GM18526 (cell line): Measurements from ENCODE around the gene AVPR1B.

Experiments
- POLR2A ChIP-seq: IDR thresholded peaks from 3 replicates; pipeline ENCODE4 v1.6.1; 2011; ENCODE audit not compliant: insufficient read length; ENCODE audit errors: extremely low read depth

The AVPR1B gene

GRCh38 chr1:206120406-206120805, 3.2 kb upstream of the AVPR1B start:
- TF ChIP-seq POLR2A, result no peak

- no peak for TF ChIP-seq POLR2A
These were observed 376 bp downstream of the AVPR1B start for GRCh38 chr1:206116873-206117150.

GRCh38 chr1:206116191-206116872, 856 bp downstream of the AVPR1B start:
- TF ChIP-seq POLR2A, result no peak

GRCh38 chr1:206115791-206116190, 1.4 kb downstream of the AVPR1B start:
- no peak for TF ChIP-seq POLR2A

- no peak for TF ChIP-seq POLR2A
These were observed 2.2 kb downstream of the AVPR1B start for GRCh38 chr1:206114692-206115640.

- no peak for TF ChIP-seq POLR2A
These were observed 4.4 kb downstream of the AVPR1B start for GRCh38 chr1:206112600-206113301.

- TF ChIP-seq POLR2A, result no peak
These were observed 5.8 kb downstream of the AVPR1B start for GRCh38 chr1:206111271-206111927.

GRCh38 chr1:206110820-206111219, 6.4 kb downstream of the AVPR1B start:
- no peak for TF ChIP-seq POLR2A

GRCh38 chr1:206110161-206110560, 7.0 kb downstream of the AVPR1B start:
- no peak for TF ChIP-seq POLR2A

- TF ChIP-seq POLR2A, result no peak
These were observed 7.5 kb downstream of the AVPR1B start for GRCh38 chr1:206109718-206110117.

- no peak for TF ChIP-seq POLR2A
These were observed 8.6 kb downstream of the AVPR1B start for GRCh38 chr1:206108635-206109034.

GRCh38 chr1:206107168-206107544, 10.0 kb downstream of the AVPR1B start:
- no peak for TF ChIP-seq POLR2A

GRCh38 chr1:206106328-206107167, 10.6 kb downstream of the AVPR1B start:
- TF ChIP-seq POLR2A, result no peak

GRCh38 chr1:206105464-206105995, 11.7 kb downstream of the AVPR1B start:
- no peak for TF ChIP-seq POLR2A
